DMS114 treated with DMSO at 0.1 percent for 48 hours (cell line): ENCODE data around the gene KDM4C.
"Not testable (repeated sequence)": the region's sequence is repeated elsewhere in the genome, so short reads cannot be mapped to it uniquely, and the experiment has no call there.

Source experiments
- DNase-seq: peaks from one replicate; lab custom pipeline; 2025; ENCODE audit not compliant: unreplicated experiment; lab: John Stamatoyannopoulos, UW

KDM4C gene

DNA sequence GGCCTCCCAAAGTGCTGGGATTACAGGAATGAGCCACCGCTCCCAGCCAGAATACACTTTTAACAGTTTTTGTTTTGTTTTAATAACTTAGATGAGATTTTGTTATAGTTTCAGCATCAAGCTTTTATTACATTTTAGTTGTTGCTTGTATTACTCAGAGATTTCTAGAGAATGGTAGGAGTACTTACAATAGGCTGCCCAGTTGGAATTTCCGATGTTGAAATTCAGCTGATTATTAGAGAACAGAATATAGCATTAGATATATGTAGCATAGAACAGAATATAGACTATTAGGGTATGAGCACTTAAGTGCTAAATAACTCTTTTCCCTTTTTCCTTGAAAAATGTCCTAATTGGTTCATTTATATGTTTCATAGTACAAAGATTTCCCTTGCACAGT, 6.2 kb downstream of the KDM4C start:
- DNase-seq, result no peak

DNA sequence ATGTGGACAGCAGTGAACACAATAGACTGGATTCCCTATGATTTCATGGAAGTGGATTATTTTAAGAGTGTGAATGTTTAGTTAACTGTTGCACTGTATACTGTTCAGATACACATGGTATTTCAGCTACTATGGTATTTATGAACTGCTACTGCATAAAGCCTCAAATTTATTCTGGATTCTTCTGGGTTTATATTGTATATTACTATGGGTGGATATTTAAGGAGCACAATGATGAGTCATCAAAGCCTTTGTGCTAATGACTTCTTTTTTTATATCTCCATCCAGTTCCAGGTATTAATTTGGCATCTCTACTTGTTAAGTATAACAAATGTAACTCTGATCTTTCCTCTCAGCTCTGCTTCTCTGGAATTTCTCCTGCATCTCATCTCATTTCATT, 6.8 kb downstream of the KDM4C start:
- no peak for DNase-seq

DNA sequence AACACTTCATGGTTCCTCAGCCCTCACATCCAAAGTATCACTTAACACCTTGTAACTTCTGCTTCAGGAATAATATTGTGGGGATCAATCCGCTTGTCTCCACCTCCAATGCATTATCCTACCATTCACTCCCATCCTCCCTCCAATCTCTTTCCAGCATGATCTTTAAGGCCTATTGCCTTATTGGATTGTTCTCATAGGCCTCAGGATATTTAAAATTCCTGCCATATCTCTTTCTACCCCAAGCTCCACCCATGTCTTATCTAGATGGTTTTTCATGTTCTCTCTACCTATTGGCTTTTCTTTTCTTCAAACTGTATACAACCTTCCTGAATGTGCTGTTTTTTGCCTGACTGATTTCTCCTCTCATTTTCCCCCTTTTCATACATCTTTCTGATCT, 7.2 kb downstream of the KDM4C start:
- DNase-seq, result no peak

- no peak for DNase-seq
Measured at GRCh38 chr9:6765396-6765795, 7.6 kb downstream of the KDM4C start.

- no peak for DNase-seq
Measured at GRCh38 chr9:6766606-6767005, 8.8 kb downstream of the KDM4C start.

DNA sequence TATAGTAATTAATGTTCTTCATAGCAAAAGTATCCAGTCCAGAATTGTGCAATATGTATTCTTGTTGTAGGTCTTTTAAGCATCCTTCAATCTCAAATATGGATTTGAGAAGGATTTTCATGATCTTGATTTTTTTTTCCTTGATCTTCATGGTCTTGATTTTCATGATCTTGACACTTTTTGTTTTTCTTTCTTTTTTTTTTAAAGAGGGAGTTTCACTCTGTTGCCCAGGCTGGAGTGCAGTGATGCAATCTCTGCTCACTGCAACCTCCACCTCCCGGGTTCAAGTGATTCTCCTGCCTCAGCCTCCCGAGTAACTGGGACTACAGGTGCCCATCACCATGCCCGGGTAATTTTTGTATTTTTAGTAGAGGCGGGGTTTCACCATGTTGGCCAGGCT, 10.8 kb downstream of the KDM4C start:
- DNase-seq, result not testable (repeated sequence)

DNA sequence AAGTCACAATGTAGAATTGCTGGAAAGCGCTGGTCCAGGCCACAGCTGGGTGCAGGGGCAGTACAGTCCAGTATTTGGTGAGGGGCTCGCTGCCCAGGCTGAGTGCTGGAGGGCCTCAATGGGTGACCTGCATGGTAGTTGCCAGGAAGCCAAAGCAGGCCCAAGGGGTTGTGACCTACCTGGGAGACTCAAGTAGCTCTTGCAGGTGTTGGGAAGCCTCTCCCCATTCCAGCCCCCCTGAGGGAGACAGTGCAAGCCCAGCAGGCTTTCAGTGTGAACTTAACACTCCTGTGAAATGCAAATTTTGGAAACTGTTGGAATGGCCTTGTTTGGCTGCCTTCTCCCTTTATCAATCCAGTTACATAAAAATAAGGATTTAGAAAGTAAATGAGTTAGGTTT, 13.9 kb downstream of the KDM4C start:
- DNase-seq, result no peak

GRCh38 chr9:6777213-6777902, 19.6 kb downstream of the KDM4C start:
- DNase-seq, result no peak

GRCh38 chr9:6779417-6780241, 21.9 kb downstream of the KDM4C start:
- no peak for DNase-seq

GRCh38 chr9:6780690-6781089, 22.9 kb downstream of the KDM4C start:
- DNase-seq, result no peak

- no peak for DNase-seq
Measured at GRCh38 chr9:6781476-6781875, 23.7 kb downstream of the KDM4C start.

DNA sequence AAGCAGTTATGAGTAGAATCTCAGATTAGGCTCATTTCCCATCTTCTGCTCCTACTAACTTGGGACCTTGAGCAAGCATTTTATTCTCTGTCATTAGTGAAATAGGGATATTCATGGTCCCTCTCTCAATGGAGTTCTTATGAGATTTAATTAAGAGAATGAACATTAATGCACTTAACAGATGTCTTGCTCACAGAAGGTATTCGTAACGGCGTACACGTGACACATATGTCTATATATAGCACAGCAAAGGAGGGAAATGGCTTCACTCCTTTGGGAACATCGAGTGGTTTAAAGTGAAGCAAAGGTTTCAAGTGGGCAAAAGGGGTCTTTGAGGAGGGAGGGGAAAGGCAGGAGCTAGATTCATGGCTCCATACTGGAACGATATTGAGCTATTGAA, 24.6 kb downstream of the KDM4C start:
- no peak for DNase-seq

GRCh38 chr9:6782981-6783380, 25.2 kb downstream of the KDM4C start:
- no peak for DNase-seq

DNA sequence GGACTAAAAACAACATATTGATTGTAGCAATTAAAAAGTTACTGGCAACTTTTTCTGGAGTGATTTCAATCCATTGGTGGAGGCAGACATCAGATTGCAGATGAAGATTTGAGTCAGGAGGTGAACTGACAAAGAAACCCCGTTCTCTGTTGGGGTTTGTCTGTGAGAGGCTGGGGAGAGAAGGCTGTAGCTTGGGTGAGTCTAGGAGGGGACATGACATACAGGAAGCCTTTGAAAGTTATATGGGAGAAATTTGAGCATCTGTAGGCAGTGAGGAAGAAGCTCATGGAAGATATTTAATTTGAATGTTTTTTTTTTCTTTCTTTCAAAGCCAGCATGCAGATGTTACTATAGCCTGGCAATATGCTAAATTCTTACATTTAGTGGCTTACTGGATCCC, 26.0 kb downstream of the KDM4C start:
- no peak for DNase-seq

- no peak for DNase-seq
Measured at GRCh38 chr9:6785682-6786081, 27.9 kb downstream of the KDM4C start.

DNA sequence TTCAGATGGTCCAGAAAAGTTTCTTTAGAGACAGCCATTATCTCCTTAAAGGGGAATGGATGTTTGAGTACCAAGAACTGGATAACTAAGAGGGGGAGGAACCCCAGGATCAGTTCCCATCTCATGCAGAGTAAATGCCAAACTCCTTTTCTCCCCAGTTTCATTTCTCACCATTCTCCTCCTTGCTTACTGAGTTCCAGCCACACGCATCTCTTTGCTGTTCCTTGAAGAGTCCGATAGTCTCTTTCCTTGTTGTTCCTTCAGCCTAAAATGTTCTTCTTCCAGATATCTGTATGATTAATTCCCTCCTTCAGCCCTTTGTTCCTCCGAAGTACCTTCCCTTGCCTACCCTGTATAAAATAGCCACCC, 30.0 kb downstream of the KDM4C start:
- no peak for DNase-seq

DNA sequence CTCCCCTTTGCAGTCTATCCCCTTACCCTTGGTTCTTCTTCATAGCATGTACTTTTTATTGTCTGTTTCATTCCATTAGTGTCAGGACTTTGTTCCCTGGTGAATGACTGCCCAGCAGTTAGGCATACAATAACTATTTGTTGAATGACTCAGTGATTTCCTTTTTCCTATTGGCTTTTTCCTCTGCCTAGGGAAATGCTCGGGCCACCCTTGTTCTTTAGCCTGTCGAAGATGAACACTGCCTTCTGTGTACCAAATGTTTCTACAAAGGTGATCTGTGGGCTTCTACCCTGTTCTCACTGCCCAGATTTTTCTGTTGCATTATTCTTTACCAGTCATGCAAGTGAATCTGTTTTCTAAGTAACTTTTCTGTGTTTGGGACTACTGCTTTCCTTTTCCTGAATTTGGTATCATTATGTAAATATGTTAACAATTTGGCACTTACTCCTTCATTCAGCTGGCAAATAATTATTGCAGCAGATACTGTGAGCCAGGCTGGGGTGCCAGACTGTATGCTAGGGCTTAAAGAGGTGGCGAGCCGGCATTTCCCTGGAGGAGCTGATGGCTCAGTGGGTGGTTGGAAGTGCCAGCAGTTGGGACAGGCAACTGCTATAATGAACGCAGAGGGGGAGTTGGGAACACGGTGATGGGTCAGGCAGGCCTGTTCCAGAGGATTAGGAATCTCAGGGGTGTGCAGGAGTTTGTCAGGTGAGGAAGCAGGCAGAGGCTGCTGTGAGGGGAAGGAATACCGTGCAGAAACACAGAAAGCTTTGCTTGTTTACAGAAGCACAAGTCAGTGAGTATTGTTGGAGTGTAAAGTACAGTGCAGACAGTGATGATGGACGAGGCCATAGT, 30.6 kb downstream of the KDM4C start:
- no peak for DNase-seq

DNA sequence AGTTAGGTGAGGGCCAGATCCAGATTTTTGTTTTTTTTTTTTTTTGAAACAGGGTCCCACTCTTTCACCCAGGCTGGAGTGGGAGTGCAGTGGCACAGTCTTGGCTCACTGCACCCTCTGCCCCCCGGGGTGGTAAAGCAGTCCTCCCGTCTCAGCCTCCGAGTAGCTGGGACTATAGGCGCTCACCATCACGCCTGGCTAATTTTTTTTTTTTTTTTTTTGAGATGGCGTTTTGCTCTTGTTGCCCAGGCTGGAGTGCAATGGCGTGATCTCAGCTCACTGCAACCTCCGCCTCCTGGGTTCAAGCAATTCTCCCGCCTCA, 31.2 kb downstream of the KDM4C start:
- DNase-seq, result not testable (repeated sequence)

- DNase-seq, result no peak
Measured at GRCh38 chr9:6790866-6791265, 33.1 kb downstream of the KDM4C start.

DNA sequence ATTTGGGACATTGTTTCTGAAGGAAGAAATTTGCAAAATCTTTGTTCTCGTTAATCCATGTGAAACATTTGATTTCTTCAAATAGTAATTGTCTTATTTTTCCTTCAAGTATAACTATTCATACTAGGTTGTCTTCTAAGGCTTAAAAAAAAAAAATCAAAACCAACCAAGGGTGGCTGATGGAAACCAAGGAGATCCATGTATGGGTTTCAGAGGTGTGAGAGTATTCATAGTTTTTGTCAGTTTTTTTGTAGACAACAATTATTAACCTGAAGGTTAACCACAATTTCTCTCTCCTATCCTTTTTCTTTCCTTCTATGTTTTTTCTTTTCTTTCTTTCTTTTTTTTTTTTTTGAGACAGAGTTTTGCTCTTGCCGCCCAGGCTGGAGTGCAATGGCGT, 35.4 kb downstream of the KDM4C start:
- no peak for DNase-seq

- no peak for DNase-seq
Measured at GRCh38 chr9:6794936-6795335, 37.2 kb downstream of the KDM4C start.

- DNase-seq, result no peak
Measured at GRCh38 chr9:6802926-6803325, 45.2 kb downstream of the KDM4C start.
